CD4-positive, CD25-positive, alpha-beta regulatory T cell (primary cell): Measurements from ENCODE around the gene MASP1. TPM values are rescaled to one million over a fixed set of nuclear protein-coding genes. Genes with fewer than 3 reads are reported as not detected.
A peak's percentile ranks its signal among the peaks of the same experiment; 100 is the strongest.
"Not testable (repeated sequence)": the region's sequence is repeated elsewhere in the genome, so short reads cannot be mapped to it uniquely, and the experiment has no call there.

ENCODE experiments used
- ATAC-seq, 2 donors: fragments of 150-1000 bp; cut with Tn5 transposase; one replicate each; pipeline ENCODE4 v1.10.0; 2021; ENCODE audit warnings: low read depth in 2 of 2, moderate number of reproducible peaks in 2 of 2, moderate library complexity in 1 of 2
- DNase-seq, 3 donors: peaks; one replicate each; pipeline versions ENCODE4 v3.0.0 to v3.0.0-alpha.2; 2012 to 2022; ENCODE audit warnings: mixed read lengths in 1 of 3
- H3K27ac ChIP-seq: one replicate; pipeline ENCODE4 v1.7.0; 2013; ENCODE audit warnings: mild to moderate bottlenecking, low read length; ENCODE audit not compliant: insufficient read depth, poor library complexity, severe bottlenecking
- H3K27me3 ChIP-seq: one replicate; pipeline ENCODE4 v1.7.0; 2013; ENCODE audit warnings: low read length; ENCODE audit not compliant: control insufficient read depth, insufficient read depth
- H3K36me3 ChIP-seq: one replicate; pipeline ENCODE4 v1.7.0; 2013; ENCODE audit warnings: mild to moderate bottlenecking, low read length, moderate library complexity; ENCODE audit not compliant: control insufficient read depth, insufficient read depth
- H3K4me1 ChIP-seq: 2 replicates; pipeline ENCODE4 v1.7.0; 2013; ENCODE audit warnings: mild to moderate bottlenecking, low read length; ENCODE audit not compliant: insufficient read depth, control insufficient read depth, poor library complexity, severe bottlenecking
- H3K4me3 ChIP-seq: one replicate; pipeline ENCODE4 v1.7.0; 2013; ENCODE audit warnings: low read depth, mild to moderate bottlenecking, low read length, moderate library complexity
- H3K9me3 ChIP-seq, 2 experiments: 1 replicate in 1 of 2; 2 replicates in 1 of 2; pipeline ENCODE4 v1.7.0; 2013; ENCODE audit warnings: low read length in 2 of 2, mild to moderate bottlenecking in 1 of 2, moderate library complexity in 1 of 2; ENCODE audit not compliant: control insufficient read depth in 2 of 2
- H3K27ac Mint-ChIP-seq, 3 donors: one replicate each; pipeline ENCODE4 v1.8.0; 2020 to 2022; ENCODE audit warnings: mild to moderate bottlenecking in 3 of 3, mixed read lengths in 3 of 3, moderate library complexity in 2 of 3
- H3K27me3 Mint-ChIP-seq: one replicate; pipeline ENCODE4 v1.8.0; 2022; ENCODE audit warnings: mild to moderate bottlenecking, mixed read lengths
- H3K36me3 Mint-ChIP-seq: one replicate; pipeline ENCODE4 v1.8.0; 2020; ENCODE audit warnings: mixed read lengths
- H3K4me1 Mint-ChIP-seq, 4 donors: one replicate each; pipeline ENCODE4 v1.8.0; 2020 to 2022; ENCODE audit warnings: mixed read lengths in 4 of 4, mild to moderate bottlenecking in 1 of 4
- H3K4me3 Mint-ChIP-seq, 4 donors: one replicate each; pipeline ENCODE4 v1.8.0; 2020 to 2022; ENCODE audit warnings: mild to moderate bottlenecking in 4 of 4, mixed read lengths in 4 of 4, moderate library complexity in 3 of 4
- H3K9me3 Mint-ChIP-seq, 7 donors: one replicate each; pipeline ENCODE4 v1.8.0; 2020 to 2022; ENCODE audit warnings: mixed read lengths in 7 of 7, mild to moderate bottlenecking in 3 of 7, moderate library complexity in 2 of 7
- polyA plus RNA-seq, 4 donors: library from polyadenylated mRNA; unstranded; fragments of 300-500 nt; fragmentation: Illumina TruSeq; gene quantifications; one replicate each; pipeline ENCODE4 v1.2.3, GENCODE V29; 2021
- total RNA-seq: library from RNA; stranded (reverse); gene quantifications from one replicate; pipeline ENCODE4 v1.2.3, GENCODE V29; 2022

Gene MASP1
- total and polyA plus RNA-seq, 5 donors from 2014 or later, result not detected

DNA sequence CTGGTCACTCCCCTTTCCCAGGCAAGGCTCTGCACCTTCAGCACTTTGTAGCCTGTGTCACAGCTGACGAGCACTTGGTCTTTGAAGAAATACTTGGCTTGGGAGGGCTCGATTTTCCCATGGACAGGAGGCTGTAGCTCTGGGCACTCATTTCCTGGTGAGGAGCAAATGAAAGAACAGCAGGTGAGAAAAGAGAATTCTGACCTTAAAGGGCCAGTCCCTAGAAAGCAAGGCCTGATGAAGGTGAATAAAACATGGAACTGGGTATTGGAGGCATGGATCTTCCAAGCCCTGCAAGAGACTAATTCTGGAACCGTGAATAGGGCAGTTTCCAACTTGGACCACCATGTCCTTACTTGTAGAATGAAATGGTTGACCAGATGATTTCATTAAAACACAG lies 39.9 kb downstream of the MASP1 start:
- Histone ChIP-seq H3K9me3 (no peaks in the 10 kb centered on the region), H3K27me3 (no peaks in the 10 kb centered on the region), H3K36me3 (no peaks in the 10 kb centered on the region), H3K4me3 (no peak overlapping the region), H3K27ac (no peak overlapping the region), H3K4me1 (no peaks in the 10 kb centered on the region)
- Mint-ChIP-seq H3K4me3 (no peak overlapping the region), H3K9me3 (peaks cover 0 to 1% (median 0%) of the 10 kb centered on the region in 7 donors), H3K27me3 (peaks cover 17% of the 10 kb centered on the region), H3K36me3 (peaks cover 3% of the 10 kb centered on the region), H3K4me1 (peaks cover 0 to 16% (median 11%) of the 10 kb centered on the region in 4 donors), H3K27ac (no peak overlapping the region)
- DNase-seq (no peak), ATAC-seq (no peak)

DNA sequence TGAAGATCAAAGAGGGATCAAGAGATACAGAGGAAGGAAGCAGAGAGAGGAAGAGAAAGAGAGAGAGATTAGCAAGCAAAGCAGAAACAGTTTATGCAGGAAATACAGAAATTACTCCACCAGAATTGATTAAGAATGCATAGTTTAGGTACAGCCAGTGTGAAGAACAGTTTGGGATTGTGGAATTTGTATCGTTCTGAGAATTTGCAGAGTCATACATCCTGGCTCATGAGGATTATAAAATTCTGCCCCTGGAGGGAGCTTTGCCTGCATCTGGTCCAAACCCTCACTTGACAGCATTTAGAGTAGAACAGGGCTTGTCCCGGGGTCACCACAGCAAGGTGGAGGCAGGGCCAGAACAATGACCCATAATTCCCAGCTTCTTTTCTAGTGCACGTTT lies 44.1 kb downstream of the MASP1 start:
- H3K36me3 ChIP-seq, result no peaks in the 10 kb centered on the region
- Mint-ChIP-seq H3K4me1 (peaks cover 0 to 21% (median 11%) of the 10 kb centered on the region in 4 donors), H3K27me3 (peaks cover 15% of the 10 kb centered on the region), H3K9me3 (no peaks in the 10 kb centered on the region), H3K4me3 (peak overlapping the region in 1 of 4 donors; percentile 16), H3K27ac (peak overlapping the region in 1 of 3 donors; percentile 36), H3K36me3 (peaks cover 1% of the 10 kb centered on the region)
- H3K27me3 ChIP-seq, result no peaks in the 10 kb centered on the region
- H3K27ac ChIP-seq, result no peak overlapping the region
- DNase-seq (peak in 1 of 3 donors; percentile 33), ATAC-seq (no peak)
- no peaks in the 10 kb centered on the region for H3K4me1 ChIP-seq
- no peaks in the 10 kb centered on the region for H3K9me3 ChIP-seq
- peak overlapping the region; percentile 18 for H3K4me3 ChIP-seq

DNA sequence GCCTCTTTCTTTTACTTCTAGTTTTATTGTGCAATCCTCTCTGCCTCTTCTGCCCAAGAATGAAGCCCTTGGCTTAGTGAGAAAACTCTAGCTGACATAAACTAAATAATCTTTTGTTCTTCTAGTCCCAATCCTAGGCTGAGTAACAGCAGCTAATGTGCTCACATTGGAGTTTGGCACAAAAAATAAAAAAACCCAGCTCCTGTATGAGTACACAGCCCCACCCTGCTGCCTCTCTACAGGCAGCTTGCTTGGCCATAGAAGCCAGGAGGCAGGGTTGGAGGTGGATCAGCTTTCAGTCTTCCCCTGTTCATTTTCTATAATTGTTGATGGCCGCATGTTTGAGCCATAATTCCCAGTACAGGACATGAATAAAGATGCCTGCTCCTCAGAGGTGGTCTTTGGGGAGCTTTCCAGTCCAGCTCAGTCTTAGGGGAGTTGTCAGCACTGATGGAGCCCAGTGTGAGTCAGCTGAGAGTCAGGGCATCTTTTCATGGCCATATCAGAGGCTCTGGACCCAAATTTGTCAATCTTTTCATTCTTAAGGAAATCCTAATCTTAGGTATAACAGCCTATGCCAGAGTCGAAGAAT lies 47.5 kb downstream of the MASP1 start:
- peaks cover 0 to 5% (median 0%) of the 10 kb centered on the region in 7 donors for H3K9me3 Mint-ChIP-seq
- Histone ChIP-seq H3K4me1 (no peaks in the 10 kb centered on the region), H3K4me3 (no peak overlapping the region), H3K27ac (no peak overlapping the region), H3K9me3 (peaks cover 0 to 4% of the 10 kb centered on the region in 2 experiments), H3K36me3 (no peaks in the 10 kb centered on the region), H3K27me3 (no peaks in the 10 kb centered on the region)
- no peaks in the 10 kb centered on the region for H3K36me3 Mint-ChIP-seq
- peaks cover 11% of the 10 kb centered on the region for H3K27me3 Mint-ChIP-seq
- ATAC-seq (no peak), DNase-seq (no peak)
- H3K4me3 Mint-ChIP-seq, result no peak overlapping the region
- H3K27ac Mint-ChIP-seq, result peak overlapping the region in 1 of 3 donors; percentile 47
- H3K4me1 Mint-ChIP-seq, result peaks cover 0 to 21% (median 11%) of the 10 kb centered on the region in 4 donors

DNA sequence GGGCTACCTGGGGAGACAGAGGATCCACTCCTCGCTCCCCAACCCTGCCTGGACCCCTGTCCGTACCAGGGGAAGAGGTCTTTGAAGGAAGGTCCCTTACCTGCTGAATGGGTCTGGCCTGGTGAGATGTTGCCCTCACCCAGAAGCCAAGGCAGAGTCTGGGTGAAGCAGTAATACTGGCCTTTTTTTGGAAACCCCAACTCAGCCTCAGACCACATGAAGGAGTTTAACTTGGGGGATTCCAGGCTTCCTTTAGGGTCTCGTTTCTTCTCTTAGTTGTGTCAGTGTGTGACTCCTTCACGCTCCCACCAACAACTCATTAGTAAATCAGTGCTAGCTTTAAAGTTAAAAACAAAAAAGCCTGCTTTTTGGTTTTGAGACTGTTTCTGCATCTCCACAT lies 48.6 kb downstream of the MASP1 start:
- Histone ChIP-seq H3K27me3 (no peaks in the 10 kb centered on the region), H3K36me3 (no peaks in the 10 kb centered on the region), H3K9me3 (peaks cover 0 to 4% of the 10 kb centered on the region in 2 experiments), H3K4me3 (no peak overlapping the region), H3K4me1 (no peaks in the 10 kb centered on the region), H3K27ac (no peak overlapping the region)
- peaks cover 0 to 5% (median 0%) of the 10 kb centered on the region in 7 donors for H3K9me3 Mint-ChIP-seq
- H3K4me1 Mint-ChIP-seq, result peaks cover 0 to 18% (median 8%) of the 10 kb centered on the region in 4 donors
- no peak overlapping the region for H3K27ac Mint-ChIP-seq
- no peaks in the 10 kb centered on the region for H3K36me3 Mint-ChIP-seq
- H3K4me3 Mint-ChIP-seq, result no peak overlapping the region
- H3K27me3 Mint-ChIP-seq, result peaks cover 11% of the 10 kb centered on the region
- ATAC-seq (no peak), DNase-seq (no peak)

DNA sequence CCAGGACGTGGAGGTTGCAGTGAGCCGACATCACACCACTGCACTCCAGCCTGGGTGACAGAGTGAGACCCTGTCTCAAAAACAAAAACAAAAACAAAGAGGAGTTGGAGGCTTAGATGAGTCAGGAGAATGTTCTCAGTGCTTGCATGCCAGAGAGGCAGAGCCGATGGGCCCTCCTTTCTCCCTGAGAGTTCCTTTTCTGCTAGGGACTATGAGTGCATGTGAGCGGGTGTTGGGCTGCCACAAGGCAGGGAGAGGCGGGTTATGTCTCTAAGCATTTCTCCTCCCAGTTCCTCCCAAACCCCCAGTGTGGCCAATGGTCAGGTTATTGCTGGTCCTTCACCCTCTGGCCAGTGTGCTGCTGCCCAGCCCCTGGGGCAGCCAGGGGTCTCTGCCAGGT lies 49.1 kb downstream of the MASP1 start:
- H3K36me3 Mint-ChIP-seq, result no peaks in the 10 kb centered on the region
- no peaks in the 10 kb centered on the region for H3K36me3 ChIP-seq
- H3K27ac ChIP-seq, result no peak overlapping the region
- no peak overlapping the region for H3K4me3 Mint-ChIP-seq
- ATAC-seq, result no peak
- H3K27me3 ChIP-seq, result no peaks in the 10 kb centered on the region
- H3K9me3 Mint-ChIP-seq, result peaks cover 0 to 5% (median 0%) of the 10 kb centered on the region in 7 donors
- no peak overlapping the region for H3K27ac Mint-ChIP-seq
- H3K4me1 ChIP-seq, result no peaks in the 10 kb centered on the region
- H3K9me3 ChIP-seq, result peaks cover 0 to 4% of the 10 kb centered on the region in 2 experiments
- no peak overlapping the region for H3K4me3 ChIP-seq
- DNase-seq, result no peak
- H3K27me3 Mint-ChIP-seq, result peaks cover 11% of the 10 kb centered on the region
- peaks cover 0 to 14% (median 6%) of the 10 kb centered on the region in 4 donors for H3K4me1 Mint-ChIP-seq

DNA sequence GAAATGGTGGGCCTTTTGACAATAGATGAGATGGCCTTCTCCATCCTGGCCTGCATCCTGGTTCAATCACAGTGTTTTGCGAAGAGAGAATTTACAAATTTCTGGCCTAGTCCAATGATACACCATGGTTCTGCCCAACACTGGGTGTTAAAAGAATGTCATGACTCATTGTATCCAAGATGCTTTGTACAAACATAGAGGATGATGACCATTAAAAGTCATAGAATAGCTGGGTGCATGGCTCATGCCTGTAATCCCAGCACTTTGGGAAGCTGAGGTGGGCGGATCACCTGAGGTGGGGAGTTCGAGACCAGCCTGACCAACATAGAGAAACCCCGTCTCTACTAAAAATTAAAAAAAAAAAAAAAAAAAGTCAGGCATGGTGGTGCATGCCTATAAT lies 52.7 kb downstream of the MASP1 start:
- not testable (repeated sequence) for H3K27me3 Mint-ChIP-seq, H3K36me3 ChIP-seq, H3K9me3 ChIP-seq, H3K27me3 ChIP-seq, H3K27ac ChIP-seq, DNase-seq, H3K36me3 Mint-ChIP-seq, H3K9me3 Mint-ChIP-seq, H3K4me1 Mint-ChIP-seq, ATAC-seq, H3K4me1 ChIP-seq, H3K4me3 ChIP-seq, H3K4me3 Mint-ChIP-seq, H3K27ac Mint-ChIP-seq

DNA sequence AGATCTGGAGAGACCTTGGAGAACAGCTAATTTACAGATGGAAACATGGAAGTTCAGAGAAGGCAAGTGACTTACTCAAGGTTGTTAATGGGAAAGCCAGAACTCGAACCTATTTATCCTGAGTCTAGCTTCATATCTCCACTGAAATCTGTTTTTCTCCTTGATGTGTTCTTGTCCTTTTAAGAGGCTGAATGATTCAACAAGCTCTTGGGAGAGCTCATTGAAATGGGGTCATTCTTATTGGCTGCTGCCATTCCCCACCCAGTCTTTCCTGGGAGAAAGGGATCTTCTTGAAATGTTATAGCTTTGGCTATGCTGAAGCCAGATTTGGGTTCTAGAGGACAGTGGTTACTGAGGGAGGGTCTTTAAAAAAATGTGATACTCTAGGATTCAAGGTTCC lies 53.3 kb downstream of the MASP1 start:
- Histone ChIP-seq H3K36me3 (no peaks in the 10 kb centered on the region), H3K9me3 (peaks cover 0 to 4% of the 10 kb centered on the region in 2 experiments), H3K4me1 (no peaks in the 10 kb centered on the region), H3K27ac (no peak overlapping the region), H3K4me3 (no peak overlapping the region), H3K27me3 (no peaks in the 10 kb centered on the region)
- no peaks in the 10 kb centered on the region for H3K4me1 Mint-ChIP-seq
- peaks cover 0 to 5% (median 0%) of the 10 kb centered on the region in 7 donors for H3K9me3 Mint-ChIP-seq
- ATAC-seq (no peak), DNase-seq (no peak)
- H3K4me3 Mint-ChIP-seq, result no peak overlapping the region
- no peaks in the 10 kb centered on the region for H3K36me3 Mint-ChIP-seq
- no peak overlapping the region for H3K27ac Mint-ChIP-seq
- H3K27me3 Mint-ChIP-seq, result no peaks in the 10 kb centered on the region

DNA sequence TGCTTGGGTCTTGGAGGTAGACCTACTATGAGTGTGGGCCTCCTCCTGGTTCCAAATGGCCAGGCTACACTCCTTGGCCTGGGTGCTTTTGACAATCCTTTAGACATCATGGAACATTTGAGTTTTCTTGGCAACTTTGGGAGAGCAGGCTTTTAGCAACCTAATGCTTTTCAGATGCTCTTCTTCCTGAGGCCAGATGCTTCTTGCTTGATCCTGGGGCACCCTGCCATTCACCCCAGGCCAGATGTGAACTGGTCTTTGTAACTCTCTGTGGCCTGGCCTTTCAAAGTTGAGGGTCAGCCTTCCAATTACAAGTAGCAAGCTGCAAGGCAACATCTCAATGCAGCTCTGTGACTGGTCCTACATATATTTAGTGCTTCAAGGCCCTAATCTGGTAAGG lies 53.8 kb downstream of the MASP1 start:
- DNase-seq (no peak), ATAC-seq (no peak)
- Histone ChIP-seq H3K4me3 (no peak overlapping the region), H3K36me3 (no peaks in the 10 kb centered on the region), H3K4me1 (no peaks in the 10 kb centered on the region), H3K27me3 (no peaks in the 10 kb centered on the region), H3K27ac (no peak overlapping the region), H3K9me3 (peaks cover 0 to 4% of the 10 kb centered on the region in 2 experiments)
- Mint-ChIP-seq H3K9me3 (peaks cover 0 to 5% (median 0%) of the 10 kb centered on the region in 7 donors), H3K4me1 (no peaks in the 10 kb centered on the region), H3K27ac (no peak overlapping the region), H3K4me3 (no peak overlapping the region), H3K36me3 (no peaks in the 10 kb centered on the region), H3K27me3 (no peaks in the 10 kb centered on the region)
